Erythroblast (primary cell): ENCODE data around the gene MAST4.

Experiments
- DNase-seq, 2 experiments: peaks; one replicate each; lab custom pipeline; 2025; lab: John Stamatoyannopoulos, UW
- GATA1 ChIP-seq: IDR thresholded peaks from 2 replicates; pipeline ENCODE4 v1.6.1; 2011; ENCODE audit warnings: low read depth, mild to moderate bottlenecking, control low read depth, low read length, moderate library complexity
- POLR2A ChIP-seq: IDR thresholded peaks from 2 replicates; pipeline ENCODE4 v1.6.1; 2011; ENCODE audit warnings: mild to moderate bottlenecking, low read length

The MAST4 gene

DNA sequence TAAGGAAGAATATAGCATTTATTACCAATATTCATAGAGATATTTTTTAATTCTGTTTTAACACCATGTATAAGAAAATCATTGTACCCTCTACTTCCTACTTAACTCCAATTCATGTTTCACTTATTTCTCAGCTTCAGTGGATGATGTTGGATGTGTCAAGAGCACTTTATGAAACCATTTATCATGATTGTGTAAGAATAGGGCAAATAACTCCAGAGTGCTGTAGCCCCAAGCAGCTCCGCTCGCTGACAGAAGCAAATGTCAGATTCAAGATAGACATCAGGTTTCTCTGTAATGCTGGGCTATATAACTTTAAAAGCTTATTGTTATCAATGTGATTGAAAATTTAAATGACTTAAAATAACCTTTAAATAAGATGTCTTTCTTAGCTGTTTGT is 50.4 kb downstream of the MAST4 start:
- no peak for TF ChIP-seq POLR2A
- no peak for TF ChIP-seq GATA1
- no peak for DNase-seq

DNA sequence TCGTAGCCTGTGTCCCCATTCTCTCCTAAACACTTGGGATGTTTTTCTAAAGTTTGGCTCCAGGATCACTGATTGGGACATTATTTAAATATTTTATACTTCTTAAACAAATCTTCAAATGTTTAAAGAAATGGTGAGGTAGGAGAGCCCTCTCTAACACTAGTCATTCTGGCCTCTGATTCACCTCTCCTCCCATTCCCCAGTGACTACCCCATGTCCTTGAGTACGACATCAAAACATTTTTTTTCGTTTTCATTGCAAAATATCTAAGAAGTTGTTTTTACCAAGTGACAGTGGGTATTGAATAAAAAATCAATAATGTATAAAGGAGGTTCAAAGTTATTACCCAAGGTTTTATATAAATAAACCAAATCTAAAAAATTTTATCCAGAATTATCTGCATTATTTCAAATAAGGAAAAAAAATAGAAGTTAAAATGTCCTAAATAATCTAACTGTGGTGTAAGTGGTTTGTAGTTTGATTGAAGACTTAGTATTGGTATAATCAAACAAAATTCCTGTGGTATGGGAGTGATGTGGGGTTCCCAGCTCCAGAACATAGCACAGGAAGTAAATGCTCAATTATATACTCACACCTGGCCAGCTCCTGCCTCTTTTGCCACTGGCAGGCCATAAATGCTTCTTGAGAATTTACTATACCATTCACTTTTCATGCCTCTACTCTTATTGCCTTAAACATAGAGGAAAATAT is 51.1 kb downstream of the MAST4 start:
- no peak for DNase-seq
- no peak for TF ChIP-seq POLR2A
- no peak for TF ChIP-seq GATA1

DNA sequence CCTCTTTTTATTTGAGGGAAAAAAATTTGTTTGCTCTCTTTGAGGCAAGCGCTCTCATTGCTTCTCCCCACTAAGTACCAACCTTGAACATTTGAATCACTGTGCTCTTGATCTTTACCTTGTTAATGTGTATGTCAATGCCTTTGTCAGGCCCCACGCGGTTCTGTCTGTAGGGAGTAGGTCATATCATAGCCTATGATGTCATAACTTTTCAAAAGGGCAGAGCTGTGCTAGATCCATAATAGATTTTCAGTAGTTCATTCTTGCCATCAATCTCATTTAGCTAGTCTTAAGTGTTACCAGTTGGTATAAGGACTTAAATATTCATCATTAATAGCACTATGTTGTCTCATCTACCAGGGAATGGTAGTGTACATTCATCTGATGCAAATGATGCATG is 56.6 kb downstream of the MAST4 start:
- DNase-seq = no peak
- no peak for TF ChIP-seq POLR2A
- no peak for TF ChIP-seq GATA1

DNA sequence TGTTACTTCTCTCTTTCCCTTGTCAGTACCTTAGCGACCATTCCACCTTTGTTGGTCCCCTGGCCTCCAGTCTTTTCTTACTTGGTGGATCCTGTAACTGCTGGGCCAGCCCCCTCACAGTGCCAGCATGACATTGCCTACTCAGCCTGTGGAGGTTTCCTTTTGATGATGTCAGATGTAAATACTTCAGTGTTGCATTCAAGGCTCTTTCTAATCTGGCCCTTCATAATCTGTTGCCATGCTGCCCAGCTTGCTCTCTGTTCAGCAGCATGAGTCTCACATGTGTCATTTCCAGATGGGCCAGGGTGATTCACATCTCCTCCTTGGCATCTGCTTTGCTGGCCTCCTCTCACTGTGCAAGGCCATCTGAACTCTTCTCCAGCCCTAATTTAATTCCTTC is 57.1 kb downstream of the MAST4 start:
- no peak for TF ChIP-seq POLR2A
- no peak for TF ChIP-seq GATA1
- DNase-seq = peak; percentile 4 to 32

DNA sequence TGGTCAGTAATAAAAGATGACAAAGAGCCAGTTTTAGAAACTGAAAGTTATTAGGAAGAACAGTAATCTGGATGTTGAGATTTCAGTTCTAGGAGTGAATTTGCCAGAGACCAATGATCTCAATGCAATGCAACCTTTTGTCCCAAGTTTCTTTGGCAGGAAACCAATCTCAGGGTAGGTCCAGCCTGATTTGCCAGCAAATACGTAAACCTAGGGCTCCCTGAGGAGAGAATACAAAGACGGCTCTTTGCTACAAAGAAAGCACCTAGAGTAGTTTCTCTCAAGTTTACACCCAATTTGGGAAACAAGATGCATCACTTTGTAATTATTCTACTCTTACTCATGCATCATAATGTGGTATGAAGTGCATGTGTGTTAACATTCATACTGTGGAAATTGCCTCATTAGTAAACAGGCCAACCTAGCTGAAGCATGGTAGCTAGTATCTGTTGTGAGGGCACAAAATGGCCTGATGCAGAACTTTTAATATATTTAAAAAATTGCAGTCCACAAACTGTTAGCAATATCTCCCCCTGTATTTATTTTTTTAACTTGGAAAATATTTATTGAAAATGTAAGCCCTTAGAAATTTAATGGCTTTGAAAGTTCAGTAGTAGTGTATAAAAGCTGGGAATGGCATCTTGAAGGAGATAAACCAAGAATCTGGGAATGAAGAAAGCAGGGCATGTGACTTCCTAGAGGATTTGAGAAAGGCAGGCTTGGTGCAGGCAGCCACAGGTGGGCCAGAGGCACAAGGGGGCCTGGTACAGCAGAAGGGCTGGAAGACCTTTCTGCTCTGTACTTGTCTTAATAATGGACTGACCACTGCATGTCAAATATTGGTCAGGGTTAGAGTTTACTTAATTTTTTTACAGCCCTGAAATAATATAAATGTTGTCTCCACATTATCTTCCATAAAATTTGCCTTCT is 59.5 kb downstream of the MAST4 start:
- TF ChIP-seq GATA1 = no peak
- TF ChIP-seq POLR2A = no peak
- no peak for DNase-seq

DNA sequence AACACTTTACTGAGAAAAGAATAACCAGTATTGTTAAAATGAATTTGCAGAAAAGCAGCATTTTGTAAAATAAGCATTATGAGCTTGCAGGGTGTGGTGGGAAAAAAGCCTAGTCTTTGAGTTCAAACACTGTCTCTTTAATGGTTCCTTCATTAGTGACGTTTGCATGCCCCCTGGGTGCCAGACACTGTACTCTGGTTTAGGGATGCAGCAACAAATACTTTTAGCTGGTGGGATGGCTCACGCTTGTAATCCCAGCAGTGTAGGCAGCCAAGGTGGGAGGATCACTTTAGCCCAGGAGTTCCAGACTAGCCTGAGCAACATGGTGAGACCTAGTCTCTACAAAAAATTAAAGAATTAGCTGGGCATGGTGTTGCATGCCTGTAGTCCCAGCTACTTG is 62.3 kb downstream of the MAST4 start:
- TF ChIP-seq POLR2A (no peak), GATA1 (no peak)
- DNase-seq = no peak

DNA sequence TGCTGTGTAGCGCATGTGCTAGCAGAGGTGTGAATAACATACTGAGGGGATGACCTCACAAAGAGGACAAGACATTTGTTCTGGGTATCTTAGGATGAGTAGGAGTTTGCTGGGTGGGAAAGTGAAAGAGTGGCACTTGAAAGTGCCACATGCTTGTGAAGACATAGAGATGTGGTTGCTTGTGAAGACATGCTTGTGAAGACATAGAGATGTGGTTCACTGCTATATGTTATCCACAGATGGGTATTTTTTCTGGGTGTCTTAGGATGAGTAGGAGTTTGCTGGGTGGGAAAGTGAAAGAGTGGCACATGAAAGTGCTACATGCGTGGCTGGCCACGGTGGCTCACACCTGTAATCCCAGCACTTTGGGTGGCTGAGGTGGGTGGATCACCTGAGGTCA is 63.6 kb downstream of the MAST4 start:
- DNase-seq = no peak
- TF ChIP-seq POLR2A (no peak), GATA1 (no peak)

DNA sequence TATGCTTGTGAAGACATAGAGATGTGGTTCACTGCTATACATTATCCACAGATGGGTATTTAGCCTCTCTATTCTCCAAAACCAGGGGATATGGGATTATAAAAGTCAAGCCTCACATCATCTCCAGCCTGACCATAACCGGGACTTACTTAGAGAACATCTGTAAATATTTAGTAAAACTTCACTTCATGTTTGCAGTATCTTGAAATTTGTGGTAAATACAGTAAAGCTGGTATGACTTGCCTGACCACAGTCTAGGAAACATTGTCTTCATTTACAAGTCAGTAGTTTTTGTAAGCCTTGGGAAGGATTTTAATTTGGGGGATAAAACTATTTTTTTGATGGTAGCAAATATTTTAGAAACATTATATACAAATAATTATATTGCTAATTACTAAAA is 64.2 kb downstream of the MAST4 start:
- no peak for DNase-seq
- no peak for TF ChIP-seq POLR2A
- TF ChIP-seq GATA1 = no peak

DNA sequence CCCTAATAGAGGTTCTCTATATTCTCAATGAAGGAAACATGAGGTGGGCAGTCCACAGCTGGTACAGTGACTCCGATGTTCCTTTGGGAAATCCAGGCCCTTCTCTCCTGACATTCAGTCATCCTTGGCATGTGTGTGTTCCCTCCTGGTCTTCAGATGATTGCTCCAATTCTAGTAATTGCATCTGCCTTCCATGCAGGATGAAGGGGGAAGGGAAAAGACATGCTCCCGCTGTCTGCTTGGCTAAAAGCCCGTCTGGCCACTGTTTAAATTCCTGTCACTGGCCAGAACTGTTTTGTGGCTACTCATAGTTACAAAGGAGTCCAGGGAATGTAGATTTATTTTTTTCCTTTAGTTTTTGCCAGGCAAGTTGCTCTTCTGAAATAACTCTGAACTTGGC is 65.0 kb downstream of the MAST4 start:
- no peak for TF ChIP-seq POLR2A
- TF ChIP-seq GATA1 = no peak
- no peak for DNase-seq

DNA sequence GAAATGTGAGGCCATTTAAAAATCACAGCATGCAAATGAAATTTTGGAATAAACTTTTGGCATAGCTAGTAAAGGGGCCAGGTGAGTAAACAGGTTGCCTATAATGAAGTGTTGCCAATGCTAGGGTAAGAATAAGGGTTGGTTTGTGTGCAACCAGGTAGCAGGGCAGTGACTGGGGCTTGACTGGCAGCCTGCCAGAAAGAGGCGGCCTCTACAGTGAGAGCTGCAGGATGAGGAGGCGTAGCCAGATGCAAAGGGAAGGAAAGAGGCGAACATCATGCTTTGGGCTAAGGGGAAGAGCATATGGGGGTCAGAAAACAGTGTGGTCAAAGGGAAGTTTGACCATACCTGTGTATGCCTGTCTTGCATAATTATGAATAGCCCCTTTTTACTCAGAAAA is 70.6 kb downstream of the MAST4 start:
- DNase-seq = peak in 1 of 2 experiments; percentile 2
- TF ChIP-seq POLR2A (no peak), GATA1 (no peak)

DNA sequence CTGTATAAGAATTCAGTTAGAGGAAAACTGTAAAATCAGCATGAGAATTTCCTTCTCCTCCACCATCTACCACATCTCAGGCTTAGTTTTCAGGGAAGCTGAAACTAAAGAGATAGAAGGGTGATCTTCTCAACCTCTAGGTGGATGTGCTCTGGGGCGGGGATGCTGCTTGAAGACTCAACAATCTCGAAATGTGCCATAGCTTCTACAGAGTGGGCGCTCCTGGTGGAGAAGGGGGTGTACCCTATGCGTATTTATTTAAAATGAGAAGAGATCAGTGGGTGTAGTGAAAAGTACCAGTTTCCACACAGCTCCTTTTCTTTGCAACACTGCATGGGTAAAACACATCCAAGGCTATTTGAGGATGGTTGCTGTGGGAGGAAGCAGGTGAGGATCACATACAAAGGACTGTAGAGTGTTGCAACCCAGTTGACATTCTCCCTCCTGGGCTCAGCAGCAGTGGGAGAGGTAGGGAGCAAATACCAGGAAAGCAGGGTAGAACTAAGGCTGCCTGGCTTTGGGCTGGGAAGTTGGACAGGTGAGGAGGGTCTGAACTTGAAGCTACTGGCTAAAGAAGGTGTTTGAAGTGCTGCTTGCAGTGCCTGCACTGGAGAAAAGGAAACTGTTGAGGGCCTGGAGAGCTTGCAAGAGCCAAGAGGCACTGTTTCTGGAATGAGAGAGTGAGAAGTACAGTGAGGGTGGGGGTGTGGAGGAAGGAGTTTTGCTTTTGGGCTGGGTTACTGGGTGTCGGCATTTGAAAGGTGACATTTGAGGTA is 73.1 kb downstream of the MAST4 start:
- TF ChIP-seq POLR2A (no peak), GATA1 (no peak)
- DNase-seq = no peak

DNA sequence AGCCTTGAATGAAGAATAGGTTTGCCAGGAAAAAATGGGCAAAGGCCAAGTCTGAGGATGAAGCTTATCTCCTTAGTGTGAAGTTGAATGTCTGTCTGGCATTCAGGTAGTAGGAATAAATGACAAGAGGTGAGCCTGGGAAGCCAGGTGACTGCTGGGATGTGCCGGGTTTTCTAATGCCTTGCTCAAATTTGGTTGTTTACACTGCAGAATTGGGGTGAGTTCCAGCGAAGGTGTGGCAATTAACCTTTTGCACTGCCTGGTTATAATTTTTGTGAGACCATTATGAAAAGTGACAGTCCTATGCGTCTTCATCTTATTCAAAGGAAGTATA is 73.6 kb downstream of the MAST4 start:
- TF ChIP-seq POLR2A = no peak
- TF ChIP-seq GATA1 = no peak
- no peak for DNase-seq

DNA sequence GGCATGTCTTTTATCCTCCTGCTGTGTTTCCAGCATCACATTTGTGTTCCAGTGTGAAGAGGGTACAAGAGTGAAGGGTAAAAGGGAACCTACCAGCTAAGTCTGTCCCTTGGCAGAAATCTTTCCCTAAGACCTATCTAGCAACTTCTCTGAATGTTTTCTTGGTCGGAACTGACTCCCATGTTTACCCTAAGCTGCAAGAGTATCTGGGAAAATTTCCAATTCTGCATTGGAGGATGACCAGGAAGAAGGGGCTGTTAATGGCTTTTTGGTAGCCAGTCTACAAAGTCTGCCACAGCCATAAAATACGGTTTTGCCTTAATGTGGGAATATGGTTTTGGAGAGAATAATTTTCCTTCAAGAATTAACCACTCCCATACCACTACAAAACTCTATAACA is 75.1 kb downstream of the MAST4 start:
- DNase-seq = no peak

DNA sequence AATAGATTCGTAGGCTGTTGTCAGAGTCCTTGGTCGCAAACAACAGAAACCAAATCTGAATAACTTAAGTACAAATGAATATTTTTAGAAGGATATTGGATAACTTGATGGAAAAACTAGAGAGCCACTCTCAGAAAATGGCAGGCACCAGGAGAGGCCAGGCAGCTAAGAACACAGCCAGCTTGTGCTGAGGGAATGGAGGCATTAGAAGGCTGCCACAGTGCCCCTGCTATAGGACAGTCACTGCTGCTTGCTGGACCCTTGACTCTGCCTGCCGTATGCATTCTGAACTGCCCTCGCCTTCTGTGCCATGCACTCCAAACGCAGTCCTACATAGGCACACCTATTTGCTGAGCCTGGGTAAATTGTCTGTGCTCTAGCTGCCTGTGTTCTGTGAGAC is 78.6 kb downstream of the MAST4 start:
- TF ChIP-seq GATA1 = no peak
- no peak for TF ChIP-seq POLR2A
- no peak for DNase-seq

More for the DNA sequence above, 75.1 kb downstream of the MAST4 start:
- TF ChIP-seq POLR2A (no peak), GATA1 (no peak)
